ENCODE results near the gene SYNDIG1. TPM values are rescaled to one million over a fixed set of nuclear protein-coding genes. Genes with fewer than 3 reads are reported as not detected.

The SYNDIG1 gene
- total RNA-seq, 2 experiments from 2014 or later: not detected

- no peaks in the 10 kb centered on the region for H3K36me3 Mint-ChIP-seq
- CTCF ChIA-PET: no interaction called here
- H3K9me3 Mint-ChIP-seq (ENCODE audit: low read depth): no peaks in the 10 kb centered on the region
- no peak overlapping the region for H3K4me3 Mint-ChIP-seq
- no peak for DNase-seq
- no peak for ATAC-seq
- no peaks in the 10 kb centered on the region for H3K27me3 Mint-ChIP-seq
- H3K4me1 Mint-ChIP-seq: no peaks in the 10 kb centered on the region
- no peak overlapping the region for H3K27ac Mint-ChIP-seq
Measured at GRCh38 chr20:24703284-24703610, 233.8 kb downstream of the SYNDIG1 start.

DNA sequence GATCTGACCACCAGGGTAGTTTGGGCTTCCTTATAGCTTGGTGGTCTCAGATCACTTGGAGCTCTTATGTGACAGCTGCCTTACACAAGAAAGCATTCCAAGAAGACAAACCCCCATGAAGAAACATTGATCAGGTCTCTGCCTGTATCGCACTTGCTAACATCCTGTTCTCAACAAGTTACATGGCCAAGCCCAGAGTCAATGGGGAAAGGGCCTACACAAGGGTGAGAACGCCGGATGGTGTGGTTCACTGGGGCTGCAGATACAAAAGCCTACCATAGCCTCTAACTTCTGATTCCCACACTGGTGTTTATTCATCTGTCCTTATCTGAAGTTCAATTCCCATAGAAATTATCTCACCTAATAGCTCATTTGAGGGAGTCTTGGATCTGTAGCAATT, 235.5 kb downstream of the SYNDIG1 start:
- Mint-ChIP-seq H3K36me3 (no peaks in the 10 kb centered on the region), H3K4me1 (no peaks in the 10 kb centered on the region), H3K4me3 (no peak overlapping the region), H3K27ac (no peak overlapping the region), H3K27me3 (no peaks in the 10 kb centered on the region), H3K9me3 (ENCODE audit: low read depth) (no peaks in the 10 kb centered on the region)
- DNase-seq (no peak), ATAC-seq (no peak)
- CTCF ChIA-PET: no interaction called here

DNA sequence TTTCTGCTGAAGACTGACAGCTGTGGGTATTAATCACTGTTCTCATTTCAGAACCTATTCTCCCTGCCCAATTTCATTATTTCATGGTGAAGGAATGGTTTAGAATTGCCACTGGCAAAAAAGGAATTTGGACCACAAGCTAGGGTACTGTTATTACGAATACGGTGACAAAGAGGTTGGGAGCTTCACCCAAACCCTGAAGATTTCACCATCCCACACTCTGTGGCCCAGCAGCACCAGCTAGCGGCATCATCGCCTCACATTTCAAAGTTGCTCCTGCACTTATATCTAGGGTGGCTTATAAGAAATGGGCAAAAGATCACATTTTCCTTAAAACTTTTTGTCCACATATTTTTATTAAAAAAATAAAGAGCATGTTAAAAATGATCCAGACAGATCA, 236.1 kb downstream of the SYNDIG1 start:
- H3K4me1 Mint-ChIP-seq: no peaks in the 10 kb centered on the region
- no peak overlapping the region for H3K27ac Mint-ChIP-seq
- H3K9me3 Mint-ChIP-seq (ENCODE audit: low read depth): no peaks in the 10 kb centered on the region
- CTCF ChIA-PET: no interaction called here
- no peak for DNase-seq
- no peak overlapping the region for H3K4me3 Mint-ChIP-seq
- H3K27me3 Mint-ChIP-seq: peaks cover 6% of the 10 kb centered on the region
- ATAC-seq: no peak
- no peaks in the 10 kb centered on the region for H3K36me3 Mint-ChIP-seq

DNA sequence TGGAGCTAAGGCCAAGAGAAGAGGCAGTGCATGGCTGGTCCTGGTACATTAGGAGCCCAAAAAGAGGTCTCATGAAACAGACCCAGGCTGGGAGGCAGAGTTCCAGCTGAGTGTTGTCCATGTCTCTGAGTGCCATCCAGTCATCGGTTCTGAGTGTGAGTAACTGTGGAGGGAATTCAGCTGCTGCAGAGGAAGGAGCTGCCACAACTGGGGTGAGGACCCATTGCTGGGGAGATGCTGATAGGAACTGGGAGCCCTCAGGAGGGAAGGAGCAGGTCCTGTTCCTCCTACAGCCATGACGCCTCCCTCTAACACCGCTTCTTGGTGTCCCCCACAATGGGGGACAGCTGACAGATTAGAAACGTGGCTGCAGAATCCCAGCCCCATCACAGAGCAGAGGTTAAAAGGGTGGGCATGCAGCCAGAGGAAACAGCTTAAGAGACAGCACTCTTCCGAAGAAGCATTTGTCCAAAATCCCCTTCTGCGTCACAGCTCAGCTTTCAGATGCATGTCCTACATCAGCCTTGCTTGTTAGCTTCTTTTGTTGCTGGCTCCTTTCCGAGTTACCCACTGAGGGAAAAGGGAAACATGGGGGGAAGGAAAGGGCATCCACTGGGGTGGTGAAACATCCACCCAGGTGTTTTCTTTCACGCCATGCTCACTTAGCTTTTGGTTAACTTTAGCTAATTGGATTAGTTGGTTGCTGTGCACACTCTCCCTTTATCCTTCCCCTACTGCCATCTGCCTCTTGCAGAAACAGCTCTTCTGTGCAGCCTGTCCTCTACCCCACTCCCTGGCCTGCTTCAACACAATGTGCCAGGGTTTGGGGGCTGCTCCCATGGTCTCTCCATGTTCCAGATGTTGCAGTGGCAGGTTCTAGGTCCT, 239.2 kb downstream of the SYNDIG1 start:
- Mint-ChIP-seq H3K27ac (no peak overlapping the region), H3K9me3 (ENCODE audit: low read depth) (no peaks in the 10 kb centered on the region), H3K4me3 (no peak overlapping the region), H3K4me1 (no peaks in the 10 kb centered on the region), H3K36me3 (no peaks in the 10 kb centered on the region), H3K27me3 (peaks cover 18% of the 10 kb centered on the region)
- no peak for DNase-seq
- ATAC-seq: no peak
- CTCF ChIA-PET: no interaction called here
